ENCODE data around the gene GRK4.

The GRK4 gene

GRCh38 chr4:3017504-3017903 lies 54.1 kb downstream of the GRK4 start:
- DNase-seq = no peak

GRCh38 chr4:3019145-3019846 lies 55.9 kb downstream of the GRK4 start:
- no peak for DNase-seq

- DNase-seq = no peak
Observed at GRCh38 chr4:3021127-3021526, 57.8 kb downstream of the GRK4 start.

GRCh38 chr4:3021627-3022026 lies 58.3 kb downstream of the GRK4 start:
- DNase-seq = no peak

- no peak for DNase-seq
Observed at GRCh38 chr4:3022112-3022511, 58.7 kb downstream of the GRK4 start.

GRCh38 chr4:3022651-3023050 lies 59.3 kb downstream of the GRK4 start:
- no peak for DNase-seq

GRCh38 chr4:3025881-3026280 lies 62.5 kb downstream of the GRK4 start:
- no peak for DNase-seq

- no peak for DNase-seq
Observed at GRCh38 chr4:3026540-3026939, 63.2 kb downstream of the GRK4 start.

GRCh38 chr4:3029464-3029863 lies 66.1 kb downstream of the GRK4 start:
- DNase-seq = no peak

GRCh38 chr4:3030566-3031356 lies 67.4 kb downstream of the GRK4 start:
- no peak for DNase-seq

GRCh38 chr4:3031357-3032082 lies 68.1 kb downstream of the GRK4 start:
- no peak for DNase-seq

- no peak for DNase-seq
Observed at GRCh38 chr4:3034231-3034630, 70.9 kb downstream of the GRK4 start.

GRCh38 chr4:3035249-3035648 lies 71.9 kb downstream of the GRK4 start:
- no peak for DNase-seq

- DNase-seq = no peak
Observed at GRCh38 chr4:3035674-3036073, 72.3 kb downstream of the GRK4 start.

- DNase-seq = no peak
Observed at GRCh38 chr4:3036131-3036952, 73.0 kb downstream of the GRK4 start.

GRCh38 chr4:3037957-3038461 lies 74.6 kb downstream of the GRK4 start:
- DNase-seq = peak; percentile 15

- DNase-seq = no peak
Observed at GRCh38 chr4:3039706-3040366, 76.5 kb downstream of the GRK4 start.

- DNase-seq = no peak
Observed at GRCh38 chr4:3040452-3041191, 77.3 kb downstream of the GRK4 start.

GRCh38 chr4:3041192-3042142 lies 78.1 kb downstream of the GRK4 start:
- DNase-seq = peak; percentile 51

- no peak for DNase-seq
Observed at GRCh38 chr4:3042226-3042625, 78.9 kb downstream of the GRK4 start.

All from CD4-positive, alpha-beta T cell treated with Interleukin-17A for 1 hour (primary cell).